ENCODE data around the gene CGB1.
"Not testable (repeated sequence)": the region's sequence is repeated elsewhere in the genome, so short reads cannot be mapped to it uniquely, and the experiment has no call there.

CGB1 gene

GRCh38 chr19:49020931-49021895 lies 15.5 kb downstream of the CGB1 start:
- DNase-seq: no peak

DNA sequence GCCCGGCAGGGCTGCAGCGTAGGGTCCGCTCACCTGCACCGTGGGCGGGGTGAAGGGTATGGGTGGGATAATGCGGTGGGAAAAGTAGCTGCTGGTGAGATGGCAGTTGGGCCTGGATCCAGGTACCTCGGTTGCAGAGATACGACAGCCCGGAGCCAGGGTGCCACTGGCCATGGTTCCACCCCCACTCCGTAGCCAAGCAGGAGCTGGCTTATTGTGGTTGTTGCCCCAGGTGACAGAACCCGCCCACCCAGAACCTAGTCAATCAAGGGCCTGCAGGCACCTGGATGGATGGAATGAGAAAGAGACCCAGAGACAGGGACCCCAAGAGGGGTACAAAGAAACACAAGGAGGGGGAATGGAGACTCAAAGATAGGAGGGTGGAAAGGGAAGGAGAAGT lies 16.4 kb downstream of the CGB1 start:
- DNase-seq: no peak

- DNase-seq: no peak
Measured at GRCh38 chr19:49019242-49019932, 17.3 kb downstream of the CGB1 start.

DNA sequence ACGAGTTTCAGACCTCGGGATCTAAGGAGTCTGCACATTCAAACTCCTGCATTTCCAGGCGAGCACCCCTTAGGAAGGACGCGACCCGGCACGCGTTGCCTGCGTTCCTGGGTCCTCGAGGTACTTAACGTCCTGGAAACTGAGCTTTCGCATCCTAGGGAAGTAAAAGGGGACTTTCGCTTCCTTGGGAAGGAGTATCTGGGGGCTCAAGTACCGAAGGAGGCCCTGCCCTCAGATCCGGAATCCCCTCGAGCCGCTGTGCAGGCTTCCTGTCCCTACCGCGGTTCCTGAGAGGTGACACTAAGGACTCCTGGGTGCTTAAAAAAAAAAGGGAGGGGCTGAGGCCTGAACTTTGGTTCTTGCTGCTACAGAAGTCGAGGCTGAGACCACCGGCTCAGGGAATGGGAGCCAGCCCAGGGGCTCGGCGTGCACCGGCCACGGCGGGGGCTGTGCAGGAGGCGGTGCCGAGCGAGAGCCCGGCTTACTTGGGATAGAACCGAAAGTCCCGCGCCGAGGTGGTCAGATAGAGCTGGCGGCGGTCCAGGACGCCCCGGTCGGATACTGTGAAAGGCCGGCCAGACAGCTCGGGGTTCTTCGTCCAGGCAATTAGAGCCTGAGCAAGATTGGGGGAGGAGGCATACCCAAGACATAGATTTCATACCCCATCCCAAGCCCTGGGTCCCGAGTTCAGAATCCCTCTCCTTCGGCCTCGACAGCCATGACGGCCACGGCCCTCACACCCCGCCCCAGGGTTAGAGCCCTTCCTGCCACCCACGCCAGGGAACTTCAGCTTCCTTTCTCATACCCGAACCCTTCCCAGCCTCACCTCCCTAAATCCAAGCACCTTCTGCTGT lies 18.1 kb downstream of the CGB1 start:
- not testable (repeated sequence) for DNase-seq

DNA sequence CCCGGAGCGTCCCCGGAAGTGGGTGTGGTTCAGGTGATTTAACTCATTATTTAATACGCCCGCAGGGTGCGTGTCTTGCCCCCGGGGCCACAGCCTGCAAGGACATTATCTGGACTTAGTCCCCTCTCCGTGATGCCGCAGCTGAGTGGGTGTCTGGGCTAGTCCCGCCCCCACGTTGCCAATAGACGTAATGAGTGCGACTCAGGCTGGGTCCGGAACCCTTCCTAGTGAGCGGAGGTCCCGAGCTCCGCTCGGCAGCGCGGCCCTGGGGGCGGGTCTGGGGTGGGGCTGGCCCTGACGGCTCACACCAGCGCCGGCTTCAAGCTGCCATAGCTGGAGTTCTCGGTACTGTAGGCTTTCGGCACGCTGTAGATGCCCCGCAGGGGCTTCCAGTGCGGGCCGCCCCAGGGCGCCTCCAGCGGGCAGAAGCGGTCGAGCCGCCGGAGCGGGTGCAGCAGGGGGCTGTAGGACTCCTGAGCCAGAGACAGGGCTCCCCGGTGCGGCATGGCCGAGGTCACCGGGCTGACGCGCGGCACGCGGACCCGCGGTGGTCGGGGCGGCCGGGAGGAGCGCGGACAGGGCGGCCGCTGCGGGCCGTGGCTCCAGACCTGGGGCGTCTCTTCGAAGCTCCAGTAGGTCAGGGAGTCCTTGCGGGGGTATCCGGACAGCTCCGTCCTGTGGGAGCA lies 18.9 kb downstream of the CGB1 start:
- peak; percentile 19 for DNase-seq

- no peak for DNase-seq
Measured at GRCh38 chr19:49017041-49017665, 19.5 kb downstream of the CGB1 start, which contains the start of gene LHB. LHB (minus strand) TSS chr19:49017091; CDS start chr19:49017081, 10 bp downstream.

DNA sequence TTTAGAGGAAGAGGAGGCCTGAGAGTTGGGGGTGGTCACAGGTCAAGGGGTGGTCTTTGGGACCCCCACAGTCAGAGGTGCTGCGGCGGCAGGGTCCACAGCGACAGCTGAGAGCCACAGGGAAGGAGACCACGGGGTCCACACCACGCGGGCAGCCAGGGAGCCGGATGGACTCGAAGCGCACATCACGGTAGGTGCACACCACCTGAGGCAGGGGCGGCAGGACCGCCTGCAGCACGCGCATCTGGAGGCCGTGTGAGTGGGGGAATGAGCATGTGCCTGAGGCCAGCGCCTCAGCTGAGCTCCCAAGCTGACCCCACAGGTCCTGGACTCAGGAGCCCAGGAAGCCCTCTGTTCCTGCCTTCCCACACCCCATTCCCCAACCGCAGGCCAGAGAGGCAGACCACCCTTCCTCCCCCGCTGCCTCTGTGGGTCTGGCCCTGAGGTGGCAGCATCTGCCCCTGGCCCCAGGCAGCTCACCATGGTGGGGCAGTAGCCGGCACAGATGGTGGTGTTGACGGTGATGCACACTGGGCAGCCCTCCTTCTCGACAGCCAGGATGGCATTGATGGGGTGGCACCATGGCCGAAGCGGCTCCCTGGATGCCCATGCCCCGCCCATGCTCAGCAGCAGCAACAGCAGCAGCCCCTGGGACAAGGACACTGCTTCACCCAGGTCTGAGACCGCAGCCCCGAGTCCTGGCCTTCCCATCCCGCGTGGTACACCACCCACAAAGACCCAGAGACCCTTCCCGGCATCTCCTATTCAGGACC lies 20.4 kb downstream of the CGB1 start:
- no peak for DNase-seq

- DNase-seq: no peak
Measured at GRCh38 chr19:49014870-49015255, 21.8 kb downstream of the CGB1 start.

DNA sequence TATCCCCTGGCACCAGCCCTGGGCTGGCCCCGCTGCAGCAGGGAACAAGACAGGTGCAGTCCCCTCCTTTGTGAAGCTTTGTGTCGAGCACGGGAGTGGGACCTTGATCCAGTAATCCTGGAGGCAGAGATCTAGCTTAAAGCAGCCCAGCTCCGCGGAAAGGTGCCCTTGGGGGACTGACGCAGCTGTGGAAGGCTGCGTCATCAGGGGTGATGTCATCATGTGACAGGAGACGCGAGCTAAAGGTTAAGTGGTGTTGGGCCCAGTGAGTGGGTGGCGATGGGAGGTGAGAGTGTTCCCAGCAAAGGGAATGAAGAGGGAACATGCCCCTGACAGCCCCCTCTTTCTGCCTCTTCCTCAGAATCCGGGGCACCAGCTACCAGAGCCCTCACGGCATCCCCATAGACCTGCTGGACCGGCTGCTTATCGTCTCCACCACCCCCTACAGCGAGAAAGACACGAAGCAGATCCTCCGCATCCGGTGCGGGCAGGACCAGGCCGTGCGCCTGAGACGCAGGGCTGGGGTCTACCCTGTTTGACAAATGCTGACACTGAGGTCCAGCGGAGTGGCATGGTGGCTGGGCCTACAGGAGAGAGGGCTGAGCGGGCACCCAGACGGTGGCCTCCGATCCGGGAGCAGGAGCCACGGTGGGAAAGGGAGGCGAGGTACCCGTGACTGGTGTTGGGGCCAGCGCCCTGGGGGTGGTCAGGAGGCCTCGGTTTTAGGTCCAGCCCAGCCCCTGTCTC lies 22.4 kb downstream of the CGB1 start:
- no peak for DNase-seq

DNA sequence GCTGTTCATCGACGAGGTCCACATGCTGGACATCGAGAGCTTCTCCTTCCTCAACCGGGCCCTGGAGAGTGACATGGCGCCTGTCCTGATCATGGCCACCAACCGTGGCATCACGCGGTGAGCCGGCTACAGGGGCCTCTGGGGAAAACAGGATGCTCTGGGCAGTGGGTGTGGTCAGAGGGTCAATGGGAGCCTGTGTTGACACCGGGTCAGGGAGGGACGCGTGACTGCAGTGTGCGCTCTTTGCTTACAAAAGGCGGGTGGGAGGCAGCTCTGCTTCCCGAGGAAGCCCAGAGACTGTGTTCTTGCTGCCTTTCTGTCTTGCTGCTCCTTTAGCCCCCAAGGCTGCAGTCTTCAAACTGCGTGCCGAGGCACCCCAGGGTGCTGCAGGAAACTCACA lies 25.5 kb downstream of the CGB1 start:
- DNase-seq: no peak

DNA sequence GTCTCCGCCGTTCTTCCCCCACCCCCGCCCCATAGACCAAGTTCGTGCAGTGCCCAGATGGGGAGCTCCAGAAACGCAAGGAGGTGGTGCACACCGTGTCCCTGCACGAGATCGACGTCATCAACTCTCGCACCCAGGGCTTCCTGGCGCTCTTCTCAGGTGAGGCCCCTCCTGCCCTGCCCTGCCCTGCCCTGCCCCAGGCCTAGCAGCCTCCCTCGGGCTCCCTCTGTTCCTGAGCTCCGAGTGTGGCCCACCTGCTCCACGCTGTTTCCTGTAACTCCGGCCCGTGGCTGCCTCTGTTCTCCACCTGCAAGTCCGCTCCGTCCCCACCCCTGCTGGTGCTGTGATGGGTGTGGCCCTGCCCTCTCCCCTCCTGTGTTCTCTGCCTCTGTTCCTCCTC lies 26.2 kb downstream of the CGB1 start:
- no peak for DNase-seq

DNA sequence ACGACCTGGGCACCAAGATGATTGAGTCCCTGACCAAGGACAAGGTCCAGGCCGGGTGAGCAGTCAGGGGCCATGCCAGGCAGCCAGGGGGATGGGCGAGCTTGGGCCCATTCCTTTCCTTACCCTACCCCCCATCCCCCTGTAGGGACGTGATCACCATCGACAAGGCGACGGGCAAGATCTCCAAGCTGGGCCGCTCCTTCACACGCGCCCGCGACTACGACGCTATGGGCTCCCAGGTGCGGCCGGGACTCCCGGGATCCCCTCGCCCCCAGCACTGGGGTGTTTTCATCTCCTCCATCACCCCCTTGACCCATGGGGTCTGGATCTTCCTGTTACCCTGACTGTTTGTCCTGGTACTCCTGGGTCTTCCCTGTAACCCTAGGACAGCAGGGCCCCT lies 26.9 kb downstream of the CGB1 start:
- no peak for DNase-seq

GRCh38 chr19:49006905-49007304 lies 29.8 kb downstream of the CGB1 start:
- DNase-seq: no peak

GRCh38 chr19:49004964-49005614 lies 31.6 kb downstream of the CGB1 start:
- DNase-seq: no peak

DNA sequence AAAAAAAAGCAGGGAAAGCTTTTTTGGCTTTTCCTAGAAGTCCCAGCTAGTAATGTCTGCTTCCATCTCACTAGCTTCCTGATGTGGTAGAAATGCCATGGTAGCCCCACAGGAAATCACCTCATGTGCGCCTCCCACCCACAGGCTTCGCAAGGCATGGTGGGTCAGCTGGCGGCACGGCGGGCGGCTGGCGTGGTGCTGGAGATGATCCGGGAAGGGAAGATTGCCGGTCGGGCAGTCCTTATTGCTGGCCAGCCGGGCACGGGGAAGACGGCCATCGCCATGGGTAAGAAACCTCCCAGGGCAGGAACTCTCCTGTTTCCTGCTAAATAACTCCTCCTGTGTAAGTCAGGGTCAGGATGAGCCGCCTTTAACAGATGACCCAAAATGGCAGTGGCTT lies 32.6 kb downstream of the CGB1 start:
- DNase-seq: no peak

GRCh38 chr19:48999481-49000325 lies 37.0 kb downstream of the CGB1 start:
- no peak for DNase-seq

DNA sequence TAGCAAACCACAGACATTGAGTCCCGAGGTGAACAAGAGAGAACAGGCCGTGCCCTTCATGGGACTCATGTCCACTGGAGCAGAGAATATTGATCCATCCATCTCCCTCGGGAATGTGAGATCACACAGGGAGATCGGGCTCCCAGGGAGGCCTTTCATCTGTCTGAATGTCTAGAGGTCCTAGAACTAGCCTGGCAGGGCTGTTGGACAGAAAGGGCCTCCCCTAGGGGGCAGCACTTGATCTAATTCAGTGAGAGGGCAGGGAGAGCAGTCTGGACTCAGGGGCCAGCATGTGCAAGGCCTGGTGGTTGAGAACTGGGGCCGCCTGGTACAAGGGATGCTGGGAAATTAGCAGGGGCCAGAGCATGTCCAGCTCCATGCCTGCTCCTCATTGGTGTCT lies 38.7 kb downstream of the CGB1 start:
- peak; percentile 19 for DNase-seq

DNA sequence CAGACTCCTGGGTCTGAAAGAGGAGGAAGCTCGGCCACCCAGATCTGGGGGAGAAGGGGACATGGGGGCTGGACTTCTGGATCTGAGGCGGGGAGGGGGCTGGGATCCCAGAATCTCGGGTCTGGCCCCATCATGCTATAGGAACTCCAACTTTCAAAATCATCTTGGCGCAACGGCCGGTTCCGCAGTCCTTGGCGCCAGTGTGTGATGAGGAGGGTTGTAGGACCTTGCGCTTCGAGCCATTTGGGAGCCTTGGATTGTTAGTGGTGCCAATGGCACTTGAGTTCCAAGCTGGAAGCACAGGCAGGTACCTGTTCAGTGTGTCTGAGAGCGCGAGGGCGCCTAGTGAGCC lies 42.7 kb downstream of the CGB1 start:
- DNase-seq: no peak
